Naive thymus-derived CD4-positive, alpha-beta T cell (primary cell): ENCODE measurements around the gene ZDHHC13. TPM values are rescaled to one million over a fixed set of nuclear protein-coding genes. Genes with fewer than 3 reads are reported as not detected.

Source experiments
- ATAC-seq: fragments of 150-1000 bp; cut with Tn5 transposase; 2 replicates; pipeline ENCODE4 v1.10.0; 2021; ENCODE audit warnings: mild to moderate bottlenecking, moderate library complexity
- CTCF ChIA-PET: fragments of 350-600 bp; sonication (Branson Sonifier 250); formaldehyde crosslinking; loops from one replicate; lab custom pipeline; 2021; ENCODE audit warnings: antibody characterized with exemption; lab: Charles Lee
- POLR2A ChIA-PET: fragments of 350-600 bp; sonication (Branson Sonifier 250); formaldehyde crosslinking; loops from one replicate; lab custom pipeline; 2021; ENCODE audit warnings: antibody characterized with exemption, inconsistent platforms; lab: Charles Lee
- DNase-seq, 9 donors: peaks; one replicate each; pipeline versions ENCODE4 v3.0.0 to v3.0.0-alpha.2; 2020 to 2022; ENCODE audit warnings: mixed read lengths in 1 of 9
- H3K27ac ChIP-seq: one replicate; pipeline ENCODE4 v1.7.0; 2013; ENCODE audit warnings: mild to moderate bottlenecking, low read depth, low read length, moderate library complexity
- H3K27me3 ChIP-seq, 2 donors: one replicate each; pipeline ENCODE4 v1.7.0; 2013; ENCODE audit warnings: low read length in 2 of 2, mild to moderate bottlenecking in 2 of 2, moderate library complexity in 2 of 2; ENCODE audit not compliant: control insufficient read depth in 2 of 2, insufficient read depth in 2 of 2
- H3K36me3 ChIP-seq, 3 experiments: 1 replicate in 2 of 3; 2 replicates in 1 of 3; pipeline ENCODE4 v1.7.0; 2013; ENCODE audit warnings: low read length in 3 of 3, mild to moderate bottlenecking in 3 of 3, moderate library complexity in 1 of 3; ENCODE audit not compliant: insufficient read depth in 3 of 3, control insufficient read depth in 2 of 3
- H3K4me1 ChIP-seq, 2 donors: one replicate each; pipeline ENCODE4 v1.7.0; 2013; ENCODE audit warnings: low read length in 2 of 2, mild to moderate bottlenecking in 2 of 2, moderate library complexity in 1 of 2; ENCODE audit not compliant: control insufficient read depth in 2 of 2, insufficient read depth in 2 of 2
- H3K4me3 ChIP-seq: 2 replicates; pipeline ENCODE4 v1.7.0; 2013; ENCODE audit warnings: mild to moderate bottlenecking, low read length
- H3K9me3 ChIP-seq, 3 experiments: 1 replicate in 2 of 3; 2 replicates in 1 of 3; pipeline ENCODE4 v1.7.0; 2013; ENCODE audit warnings: low read length in 3 of 3; ENCODE audit not compliant: control insufficient read depth in 2 of 3
- H3K27ac Mint-ChIP-seq, 9 donors: one replicate each; pipeline ENCODE4 v1.8.0; 2020 to 2022; ENCODE audit warnings: mixed read lengths in 9 of 9, mild to moderate bottlenecking in 8 of 9, moderate library complexity in 5 of 9, inconsistent platforms in 2 of 9
- H3K27me3 Mint-ChIP-seq, 5 donors: one replicate each; pipeline ENCODE4 v1.8.0; 2021 to 2022; ENCODE audit warnings: mixed read lengths in 5 of 5, mild to moderate bottlenecking in 1 of 5
- H3K36me3 Mint-ChIP-seq, 5 donors: one replicate each; pipeline ENCODE4 v1.8.0; 2020 to 2022; ENCODE audit warnings: mixed read lengths in 5 of 5, mild to moderate bottlenecking in 3 of 5, inconsistent platforms in 1 of 5
- H3K4me1 Mint-ChIP-seq, 7 donors: one replicate each; pipeline ENCODE4 v1.8.0; 2020 to 2022; ENCODE audit warnings: mixed read lengths in 7 of 7, mild to moderate bottlenecking in 3 of 7, inconsistent platforms in 1 of 7
- H3K4me3 Mint-ChIP-seq, 10 donors: one replicate each; pipeline ENCODE4 v1.8.0; 2020 to 2022; ENCODE audit warnings: mild to moderate bottlenecking in 10 of 10, mixed read lengths in 10 of 10, moderate library complexity in 6 of 10, inconsistent platforms in 2 of 10
- H3K9me3 Mint-ChIP-seq, 11 donors: one replicate each; pipeline ENCODE4 v1.8.0; 2020 to 2022; ENCODE audit warnings: mixed read lengths in 11 of 11, mild to moderate bottlenecking in 4 of 11, inconsistent platforms in 1 of 11, moderate library complexity in 1 of 11
- intact Hi-C, 2 donors: fragments of 100-400 bp; cut with micrococcal nuclease; formaldehyde crosslinking; loops; one replicate each; pipeline ENCODE4 v1.15.1; 2023
- polyA plus RNA-seq, 2 donors: library from polyadenylated mRNA; unstranded; fragments of 300-500 nt; fragmentation: Illumina TruSeq; gene quantifications; one replicate each; pipeline ENCODE4 v1.2.3, GENCODE V29; 2021
- total RNA-seq, 6 experiments: library from RNA in 5 of 6; stranded (reverse) in 5 of 6; gene quantifications; 1 replicate in 5 of 6; 2 replicates in 1 of 6; pipeline ENCODE4 v1.2.3 and lab custom pipeline; 2021 to 2026

The ZDHHC13 gene
- total and polyA plus RNA-seq, 7 experiments from 2014 or later = 6.8 to 21.3 (median 10.2) TPM

- ATAC-seq = no peak
- no peaks in the 10 kb centered on the region for H3K36me3 ChIP-seq
- peaks cover 0 to 3% (median 0%) of the 10 kb centered on the region in 7 donors for H3K4me1 Mint-ChIP-seq
- H3K27ac ChIP-seq = no peak overlapping the region
- ChIA-PET CTCF (interaction anchor here (0.7 kb wide), 1 partner anchor 21 kb away, joined by 5 read pairs; no protein-coding TSS in a partner anchor), POLR2A (no interaction called here)
- intact Hi-C loops = loop anchor here in 1 of 2 donors (5.0 kb wide), 1 partner anchor 1388 kb away; no protein-coding TSS in a partner anchor
- H3K4me1 ChIP-seq = no peaks in the 10 kb centered on the region
- H3K4me3 Mint-ChIP-seq = no peak overlapping the region
- H3K27ac Mint-ChIP-seq = no peak overlapping the region
- H3K27me3 ChIP-seq = no peaks in the 10 kb centered on the region
- no peaks in the 10 kb centered on the region for H3K9me3 ChIP-seq
- no peak for DNase-seq
- H3K9me3 Mint-ChIP-seq = peaks cover 0 to 1% (median 0%) of the 10 kb centered on the region in 11 donors
- H3K27me3 Mint-ChIP-seq = peaks cover 26 to 47% (median 40%) of the 10 kb centered on the region in 5 donors
- no peak overlapping the region for H3K4me3 ChIP-seq
- H3K36me3 Mint-ChIP-seq = no peaks in the 10 kb centered on the region
These were observed 22.1 kb upstream of the ZDHHC13 start for GRCh38 chr11:19094859-19095258.

GRCh38 chr11:19099093-19099492 lies 17.9 kb upstream of the ZDHHC13 start:
- no peak overlapping the region for H3K4me3 ChIP-seq
- no peaks in the 10 kb centered on the region for H3K9me3 ChIP-seq
- H3K4me1 ChIP-seq = no peaks in the 10 kb centered on the region
- ChIA-PET CTCF (no interaction called here), POLR2A (no interaction called here)
- no peaks in the 10 kb centered on the region for H3K36me3 Mint-ChIP-seq
- no peak overlapping the region for H3K4me3 Mint-ChIP-seq
- peaks cover 13 to 45% (median 27%) of the 10 kb centered on the region in 5 donors for H3K27me3 Mint-ChIP-seq
- intact Hi-C loops = loop anchor here in 1 of 2 donors (5.0 kb wide), 1 partner anchor 1392 kb away; no protein-coding TSS in a partner anchor
- H3K4me1 Mint-ChIP-seq = no peaks in the 10 kb centered on the region
- no peaks in the 10 kb centered on the region for H3K36me3 ChIP-seq
- ATAC-seq = no peak
- H3K27ac Mint-ChIP-seq = no peak overlapping the region
- peaks cover 0 to 9% (median 0%) of the 10 kb centered on the region in 11 donors for H3K9me3 Mint-ChIP-seq
- no peaks in the 10 kb centered on the region for H3K27me3 ChIP-seq
- DNase-seq = no peak
- H3K27ac ChIP-seq = no peak overlapping the region

GRCh38 chr11:19100885-19101284 lies 16.1 kb upstream of the ZDHHC13 start:
- no peak overlapping the region for H3K4me3 ChIP-seq
- CTCF ChIA-PET = interaction anchor here (0.6 kb wide), 2 partner anchors 21 to 24 kb away, joined by 3 read pairs; no protein-coding TSS in a partner anchor
- no peaks in the 10 kb centered on the region for H3K27me3 ChIP-seq
- no peaks in the 10 kb centered on the region for H3K9me3 ChIP-seq
- ATAC-seq (no peak), DNase-seq (no peak)
- H3K4me3 Mint-ChIP-seq = no peak overlapping the region
- peaks cover 17 to 43% (median 23%) of the 10 kb centered on the region in 5 donors for H3K27me3 Mint-ChIP-seq
- no peaks in the 10 kb centered on the region for H3K4me1 Mint-ChIP-seq
- H3K27ac ChIP-seq = no peak overlapping the region
- no peak overlapping the region for H3K27ac Mint-ChIP-seq
- POLR2A ChIA-PET = no interaction called here
- no peaks in the 10 kb centered on the region for H3K36me3 Mint-ChIP-seq
- H3K4me1 ChIP-seq = no peaks in the 10 kb centered on the region
- intact Hi-C loops = no loop called here
- no peaks in the 10 kb centered on the region for H3K36me3 ChIP-seq
- H3K9me3 Mint-ChIP-seq = peaks cover 0 to 9% (median 0%) of the 10 kb centered on the region in 11 donors

- Mint-ChIP-seq H3K4me3 (no peak overlapping the region), H3K36me3 (no peaks in the 10 kb centered on the region), H3K4me1 (no peaks in the 10 kb centered on the region), H3K27me3 (peaks cover 15 to 38% (median 17%) of the 10 kb centered on the region in 5 donors), H3K9me3 (peaks cover 0 to 9% (median 0%) of the 10 kb centered on the region in 11 donors), H3K27ac (no peak overlapping the region)
- H3K27me3 ChIP-seq = no peaks in the 10 kb centered on the region
- no peaks in the 10 kb centered on the region for H3K4me1 ChIP-seq
- H3K27ac ChIP-seq = no peak overlapping the region
- no peak for ATAC-seq
- no peaks in the 10 kb centered on the region for H3K36me3 ChIP-seq
- no peak overlapping the region for H3K4me3 ChIP-seq
- H3K9me3 ChIP-seq = no peaks in the 10 kb centered on the region
- ChIA-PET CTCF (interaction anchor here (0.6 kb wide), 1 partner anchor 22 kb away, joined by 3 read pairs; no protein-coding TSS in a partner anchor), POLR2A (no interaction called here)
- intact Hi-C loops = no loop called here
- no peak for DNase-seq
These were observed 15.0 kb upstream of the ZDHHC13 start for GRCh38 chr11:19101796-19102520.

- Histone ChIP-seq H3K27me3 (no peaks in the 10 kb centered on the region), H3K4me1 (no peaks in the 10 kb centered on the region), H3K36me3 (no peaks in the 10 kb centered on the region), H3K27ac (no peak overlapping the region), H3K4me3 (no peak overlapping the region), H3K9me3 (no peaks in the 10 kb centered on the region)
- DNase-seq (no peak), ATAC-seq (no peak)
- no peak overlapping the region for H3K27ac Mint-ChIP-seq
- H3K9me3 Mint-ChIP-seq = peaks cover 0 to 9% (median 0%) of the 10 kb centered on the region in 11 donors
- ChIA-PET CTCF (no interaction called here), POLR2A (no interaction called here)
- intact Hi-C loops = no loop called here
- H3K4me3 Mint-ChIP-seq = no peak overlapping the region
- H3K36me3 Mint-ChIP-seq = no peaks in the 10 kb centered on the region
- peaks cover 13 to 40% (median 18%) of the 10 kb centered on the region in 5 donors for H3K27me3 Mint-ChIP-seq
- no peaks in the 10 kb centered on the region for H3K4me1 Mint-ChIP-seq
These were observed 14.5 kb upstream of the ZDHHC13 start for GRCh38 chr11:19102521-19102900.

GRCh38 chr11:19105011-19105410 lies 12.0 kb upstream of the ZDHHC13 start:
- CTCF ChIA-PET = no interaction called here

More at GRCh38 chr11:19105011-19105410, 12.0 kb upstream of the ZDHHC13 start:
- H3K4me3 ChIP-seq = no peak overlapping the region
- no peak overlapping the region for H3K27ac Mint-ChIP-seq
- H3K4me3 Mint-ChIP-seq = no peak overlapping the region
- POLR2A ChIA-PET = no interaction called here
- no peaks in the 10 kb centered on the region for H3K36me3 Mint-ChIP-seq
- no peaks in the 10 kb centered on the region for H3K27me3 ChIP-seq
- no peaks in the 10 kb centered on the region for H3K4me1 ChIP-seq
- H3K36me3 ChIP-seq = no peaks in the 10 kb centered on the region
- ATAC-seq (no peak), DNase-seq (no peak)
- peaks cover 0 to 9% (median 0%) of the 10 kb centered on the region in 11 donors for H3K9me3 Mint-ChIP-seq
- H3K9me3 ChIP-seq = no peaks in the 10 kb centered on the region
- H3K4me1 Mint-ChIP-seq = no peaks in the 10 kb centered on the region
- no peak overlapping the region for H3K27ac ChIP-seq
- intact Hi-C loops = no loop called here
- H3K27me3 Mint-ChIP-seq = peaks cover 10 to 33% (median 11%) of the 10 kb centered on the region in 5 donors
